Activated T-cell treated with anti-CD3 and anti-CD28 coated beads for 48 hours (primary cell): ENCODE data around the gene THBS4.
A peak's percentile ranks its signal among the peaks of the same experiment; 100 is the strongest.

Experiments used
- DNase-seq: peaks from one replicate; pipeline ENCODE4 v3.0.0-alpha.2; 2020; ENCODE audit warnings: low read depth

The THBS4 gene

GRCh38 chr5:80034962-80035821 is at the start of gene THBS4:
Gene THBS4, plus strand, starts transcription at chr5:80035348. Its CDS starts 190 bp downstream, at chr5:80035538.
- peak; percentile 2 for DNase-seq

GRCh38 chr5:79986260-79986659 is 48.9 kb upstream of the THBS4 start:
- no peak for DNase-seq

- no peak for DNase-seq
Observed at GRCh38 chr5:79990205-79990597, 44.9 kb upstream of the THBS4 start.

GRCh38 chr5:79990598-79991507 is 44.3 kb upstream of the THBS4 start, which contains the start of gene MTX3:
Gene MTX3, minus strand, starts transcription at chr5:79991262. Its CDS starts 24 bp downstream, at chr5:79991238.
- DNase-seq = peak; percentile 84

- no peak for DNase-seq
Observed at GRCh38 chr5:79992891-79993657, 42.1 kb upstream of the THBS4 start.

- DNase-seq = no peak
Observed at GRCh38 chr5:79999722-80000121, 35.4 kb upstream of the THBS4 start.

- no peak for DNase-seq
Observed at GRCh38 chr5:80002677-80003076, 32.5 kb upstream of the THBS4 start.

GRCh38 chr5:80008995-80009765 is 26.0 kb upstream of the THBS4 start:
- no peak for DNase-seq

GRCh38 chr5:80010754-80011392 is 24.3 kb upstream of the THBS4 start:
- DNase-seq = no peak

- DNase-seq = no peak
Observed at GRCh38 chr5:80025069-80025468, 10.1 kb upstream of the THBS4 start.

- DNase-seq = no peak
Observed at GRCh38 chr5:80026841-80027240, 8.3 kb upstream of the THBS4 start.

GRCh38 chr5:80031109-80031508 is 4.0 kb upstream of the THBS4 start:
- no peak for DNase-seq

- DNase-seq = peak; percentile 5
Observed at GRCh38 chr5:80033513-80033912, 1.6 kb upstream of the THBS4 start.

GRCh38 chr5:80034559-80034958 is 589 bp upstream of the THBS4 start:
- no peak for DNase-seq

GRCh38 chr5:80035839-80036238 is 691 bp downstream of the THBS4 start:
- no peak for DNase-seq

- no peak for DNase-seq
Observed at GRCh38 chr5:80036615-80037014, 1.5 kb downstream of the THBS4 start.

GRCh38 chr5:80037366-80037765 is 2.2 kb downstream of the THBS4 start:
- no peak for DNase-seq

- DNase-seq = no peak
Observed at GRCh38 chr5:80039650-80040049, 4.5 kb downstream of the THBS4 start.

- no peak for DNase-seq
Observed at GRCh38 chr5:80041527-80041926, 6.4 kb downstream of the THBS4 start.

GRCh38 chr5:80042330-80042729 is 7.2 kb downstream of the THBS4 start:
- no peak for DNase-seq

- DNase-seq = no peak
Observed at GRCh38 chr5:80043187-80043586, 8.0 kb downstream of the THBS4 start.
